ENCODE data around the gene RBM43. TPM values are rescaled to one million over a fixed set of nuclear protein-coding genes. Genes with fewer than 3 reads are reported as not detected.

RBM43 gene
- total RNA-seq, 1 experiment from 2014 or later, result 2.5 TPM

DNA sequence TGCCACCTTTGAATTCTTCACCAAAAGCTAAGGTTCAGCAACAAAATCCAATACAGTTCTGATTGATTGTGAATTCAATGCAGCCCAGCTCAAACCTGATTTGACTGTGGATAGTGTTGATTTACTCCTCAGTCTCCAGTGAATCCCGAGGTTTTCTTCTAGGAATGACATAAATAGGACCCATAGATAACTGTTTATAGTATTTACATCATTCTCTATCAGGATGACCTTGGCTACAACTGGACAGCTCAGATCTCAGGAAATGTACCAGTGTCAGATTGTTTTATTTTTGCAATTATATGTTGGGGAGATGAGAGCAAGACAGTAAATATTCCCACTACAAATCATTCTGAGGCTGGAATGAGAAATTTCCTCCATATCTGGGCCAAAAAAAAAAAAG is 21.2 kb downstream of the RBM43 start:
- Histone ChIP-seq H3K9me3 (ENCODE audit: low read length) (no peaks in the 10 kb centered on the region), H3K9me2 (replicated peaks; ENCODE audit: low read length) (no peaks in the 10 kb centered on the region)

DNA sequence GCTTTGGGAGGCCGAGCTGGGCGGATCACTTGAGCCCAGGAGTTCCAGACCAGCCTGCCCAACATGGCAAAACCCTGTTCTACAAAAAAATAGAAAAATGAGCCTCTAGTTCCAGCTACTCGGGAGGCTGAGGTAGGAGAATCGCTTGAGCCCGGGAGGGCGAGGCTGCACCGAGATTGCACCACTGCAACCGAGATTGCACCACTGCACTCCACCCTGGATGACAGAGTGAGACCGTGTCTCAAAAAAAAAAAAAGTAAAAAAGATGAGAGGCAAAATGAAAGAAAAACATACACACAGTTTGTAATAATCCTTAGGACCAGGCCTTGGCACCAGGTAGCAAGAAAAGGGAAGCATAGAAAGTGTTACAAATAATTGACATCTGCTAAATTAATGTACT is 22.0 kb downstream of the RBM43 start:
- no peak overlapping the region for H2AFZ ChIP-seq (ENCODE audit: low read length)
- no peaks in the 10 kb centered on the region for H3F3A ChIP-seq (ENCODE audit: low read length, unreplicated experiment)
- H3K9me3 ChIP-seq (ENCODE audit: low read length), result no peaks in the 10 kb centered on the region
- intact Hi-C loops (cut with micrococcal nuclease), result loop anchor here (2.0 to 5.0 kb wide), 6 partner anchors 187 to 1052 kb away; no protein-coding TSS in a partner anchor
- H3K9ac ChIP-seq (ENCODE audit: low read length), result no peak overlapping the region
- H3K27me3 ChIP-seq (ENCODE audit: low read length), result no peaks in the 10 kb centered on the region
- H3K36me3 ChIP-seq (ENCODE audit: low read depth, low read length), result no peaks in the 10 kb centered on the region
- ChIA-PET CTCF (no interaction called here), POLR2A (ENCODE audit: unreplicated experiment) (no interaction called here)
- H3K79me2 ChIP-seq (ENCODE audit: low read length), result no peaks in the 10 kb centered on the region
- H3K9me2 ChIP-seq (replicated peaks; ENCODE audit: low read length), result no peaks in the 10 kb centered on the region
- ATAC-seq, result no peak
- no TSS peak for BruUV-seq (replicated peaks)
- H4K20me1 ChIP-seq (ENCODE audit: low read length), result no peaks in the 10 kb centered on the region
- no peak overlapping the region for H3K27ac ChIP-seq (ENCODE audit: low read length)
- TF ChIP-seq, protein P1, sequence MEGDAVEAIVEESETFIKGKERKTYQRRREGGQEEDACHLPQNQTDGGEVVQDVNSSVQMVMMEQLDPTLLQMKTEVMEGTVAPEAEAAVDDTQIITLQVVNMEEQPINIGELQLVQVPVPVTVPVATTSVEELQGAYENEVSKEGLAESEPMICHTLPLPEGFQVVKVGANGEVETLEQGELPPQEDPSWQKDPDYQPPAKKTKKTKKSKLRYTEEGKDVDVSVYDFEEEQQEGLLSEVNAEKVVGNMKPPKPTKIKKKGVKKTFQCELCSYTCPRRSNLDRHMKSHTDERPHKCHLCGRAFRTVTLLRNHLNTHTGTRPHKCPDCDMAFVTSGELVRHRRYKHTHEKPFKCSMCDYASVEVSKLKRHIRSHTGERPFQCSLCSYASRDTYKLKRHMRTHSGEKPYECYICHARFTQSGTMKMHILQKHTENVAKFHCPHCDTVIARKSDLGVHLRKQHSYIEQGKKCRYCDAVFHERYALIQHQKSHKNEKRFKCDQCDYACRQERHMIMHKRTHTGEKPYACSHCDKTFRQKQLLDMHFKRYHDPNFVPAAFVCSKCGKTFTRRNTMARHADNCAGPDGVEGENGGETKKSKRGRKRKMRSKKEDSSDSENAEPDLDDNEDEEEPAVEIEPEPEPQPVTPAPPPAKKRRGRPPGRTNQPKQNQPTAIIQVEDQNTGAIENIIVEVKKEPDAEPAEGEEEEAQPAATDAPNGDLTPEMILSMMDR (conservative IDR thresholded peaks at IDR 0.05; ENCODE audit: low read depth, low read length), result no peak
- TF ChIP-seq EZH2 (IDR thresholded peaks at IDR 0.05; ENCODE audit: low read length, unreplicated experiment), result no peak
- TF ChIP-seq EZH2phosphoT487 (IDR thresholded peaks at IDR 0.05; ENCODE audit: borderline replicate concordance, low read length), result no peak
- H3K4me3 ChIP-seq (ENCODE audit: low read length), result no peak overlapping the region
- no peak for DNase-seq
- no peak overlapping the region for H3K4me2 ChIP-seq (ENCODE audit: low read length)
- peaks cover 27% of the 10 kb centered on the region for H3K4me1 ChIP-seq (ENCODE audit: insufficient read depth, low read length)

More for the DNA sequence above, 21.2 kb downstream of the RBM43 start:
- Histone ChIP-seq H3K27me3 (ENCODE audit: low read length) (no peaks in the 10 kb centered on the region), H3K4me2 (ENCODE audit: low read length) (no peak overlapping the region), H3K36me3 (ENCODE audit: low read depth, low read length) (no peaks in the 10 kb centered on the region), H4K20me1 (ENCODE audit: low read length) (no peaks in the 10 kb centered on the region), H3K4me3 (ENCODE audit: low read length) (no peak overlapping the region), H3K79me2 (ENCODE audit: low read length) (no peaks in the 10 kb centered on the region), H2AFZ (ENCODE audit: low read length) (no peak overlapping the region), H3K27ac (ENCODE audit: low read length) (no peak overlapping the region), H3F3A (ENCODE audit: low read length, unreplicated experiment) (no peaks in the 10 kb centered on the region), H3K9ac (ENCODE audit: low read length) (no peak overlapping the region), H3K4me1 (ENCODE audit: insufficient read depth, low read length) (peaks cover 27% of the 10 kb centered on the region)
- intact Hi-C loops (cut with micrococcal nuclease), result no loop called here
- DNase-seq (no peak), ATAC-seq (no peak)
- ChIA-PET CTCF (no interaction called here), POLR2A (ENCODE audit: unreplicated experiment) (no interaction called here)
- TF ChIP-seq EZH2phosphoT487 (IDR thresholded peaks at IDR 0.05; ENCODE audit: borderline replicate concordance, low read length) (no peak), EZH2 (IDR thresholded peaks at IDR 0.05; ENCODE audit: low read length, unreplicated experiment) (no peak)
- BruUV-seq (replicated peaks), result no TSS peak

DNA sequence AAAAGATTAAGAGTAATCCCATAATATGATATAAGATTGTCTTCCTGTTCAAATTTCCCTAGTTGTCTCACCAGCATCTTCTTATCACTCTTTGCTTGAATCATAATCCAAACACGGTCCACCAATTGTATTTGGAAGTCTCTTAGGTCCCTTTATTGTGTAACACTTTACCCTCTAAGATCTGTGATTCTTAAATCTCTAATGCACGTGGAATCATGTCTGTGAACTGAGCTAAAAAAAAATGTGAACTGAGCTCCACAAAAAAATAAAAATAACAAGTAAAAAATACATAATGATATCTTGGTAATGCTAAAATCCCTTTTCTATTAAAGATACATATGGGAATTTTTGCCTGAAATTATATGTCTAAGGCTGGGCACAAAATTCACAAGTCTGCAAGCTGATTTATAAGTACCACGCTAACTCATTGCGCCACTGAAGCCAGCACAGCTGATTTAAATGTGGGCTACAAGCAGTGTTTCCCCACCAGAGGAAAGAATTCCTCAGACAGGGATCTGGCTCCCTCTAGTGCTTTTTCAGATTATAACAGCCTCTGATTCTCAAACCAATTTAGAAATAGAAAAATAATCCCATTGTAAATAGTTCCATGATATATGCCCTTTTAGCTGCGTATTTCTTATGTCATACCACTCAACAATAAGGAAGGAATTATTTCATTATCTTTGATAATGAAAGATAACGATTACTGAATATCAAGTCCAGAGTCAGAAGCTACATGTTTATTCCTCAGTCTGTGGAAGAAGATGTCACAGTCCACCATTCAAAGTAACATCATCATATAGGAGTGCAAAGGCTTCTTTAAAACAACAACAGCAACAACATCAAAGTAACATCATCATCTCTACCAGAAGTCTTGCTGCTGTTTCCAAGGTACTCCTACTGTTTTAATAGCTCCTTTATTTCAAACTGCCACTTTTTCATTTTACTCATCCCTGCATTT is 22.9 kb downstream of the RBM43 start:
- intact Hi-C loops (cut with micrococcal nuclease), result loop anchor here (1.0 to 5.0 kb wide), 7 partner anchors 187 to 1642 kb away; no protein-coding TSS in a partner anchor
- TF ChIP-seq EZH2phosphoT487 (IDR thresholded peaks at IDR 0.05; ENCODE audit: borderline replicate concordance, low read length) (no peak), EZH2 (IDR thresholded peaks at IDR 0.05; ENCODE audit: low read length, unreplicated experiment) (no peak)
- TF ChIP-seq, protein P1 (conservative IDR thresholded peaks at IDR 0.05; ENCODE audit: low read depth, low read length), result peak; percentile 91
- Histone ChIP-seq H3K27ac (ENCODE audit: low read length) (peak overlapping the region; percentile 7), H3K9ac (ENCODE audit: low read length) (0 out of 2 replicates have a peak overlapping the region, but pooled peaks have one; percentile 1), H4K20me1 (ENCODE audit: low read length) (no peaks in the 10 kb centered on the region), H3K4me1 (ENCODE audit: insufficient read depth, low read length) (peaks cover 27% of the 10 kb centered on the region), H3K79me2 (ENCODE audit: low read length) (no peaks in the 10 kb centered on the region), H3F3A (ENCODE audit: low read length, unreplicated experiment) (no peaks in the 10 kb centered on the region), H3K4me2 (ENCODE audit: low read length) (peak overlapping the region; percentile 25), H3K27me3 (ENCODE audit: low read length) (no peaks in the 10 kb centered on the region), H3K4me3 (ENCODE audit: low read length) (no peak overlapping the region), H3K9me3 (ENCODE audit: low read length) (no peaks in the 10 kb centered on the region), H3K9me2 (replicated peaks; ENCODE audit: low read length) (no peaks in the 10 kb centered on the region), H3K36me3 (ENCODE audit: low read depth, low read length) (no peaks in the 10 kb centered on the region), H2AFZ (ENCODE audit: low read length) (peak overlapping the region; percentile 21; the same call in 1 of the 2 replicates)
- ChIA-PET CTCF (interaction anchor here (0.6 to 1.2 kb wide), 3 partner anchors 187 to 1131 kb away, joined by 3 to 5 read pairs (median 4); no protein-coding TSS in a partner anchor), POLR2A (ENCODE audit: unreplicated experiment) (interaction anchor here (0.6 kb wide), 1 partner anchor 1050 kb away, joined by 7 read pairs; no protein-coding TSS in a partner anchor)
- ATAC-seq, result peak; percentile 52
- DNase-seq, result peak; percentile 86
- BruUV-seq (replicated peaks), result no TSS peak

Data from PC-3 (cell line).